GM10248 (cell line): ENCODE data around the gene DNAH7.

Experiments used
- CTCF ChIA-PET: fragments of 300-600 bp; sonication (Branson Sonifier 250); formaldehyde crosslinking; extraction: SDS; loops from one replicate; lab custom pipeline; 2021; ENCODE audit warnings: antibody characterized with exemption; lab: Yijun Ruan, JAX
- POLR2A ChIA-PET: fragments of 350-650 bp; sonication (Branson Sonifier 250); formaldehyde crosslinking; extraction: SDS; loops from one replicate; lab custom pipeline; 2020; ENCODE audit warnings: antibody characterized with exemption; lab: Yijun Ruan, JAX
- DNase-seq: peaks from one replicate; pipeline ENCODE4 v3.0.0; 2012; ENCODE audit errors: extremely low spot score
- TF ChIP-seq, protein P1 (sequence below): IDR thresholded peaks from 2 replicates; pipeline ENCODE4 v1.5.1; 2012; ENCODE audit warnings: mild to moderate bottlenecking, low read depth; ENCODE audit errors: extremely low read depth, missing control alignments, control extremely low read depth

Gene DNAH7

DNA sequence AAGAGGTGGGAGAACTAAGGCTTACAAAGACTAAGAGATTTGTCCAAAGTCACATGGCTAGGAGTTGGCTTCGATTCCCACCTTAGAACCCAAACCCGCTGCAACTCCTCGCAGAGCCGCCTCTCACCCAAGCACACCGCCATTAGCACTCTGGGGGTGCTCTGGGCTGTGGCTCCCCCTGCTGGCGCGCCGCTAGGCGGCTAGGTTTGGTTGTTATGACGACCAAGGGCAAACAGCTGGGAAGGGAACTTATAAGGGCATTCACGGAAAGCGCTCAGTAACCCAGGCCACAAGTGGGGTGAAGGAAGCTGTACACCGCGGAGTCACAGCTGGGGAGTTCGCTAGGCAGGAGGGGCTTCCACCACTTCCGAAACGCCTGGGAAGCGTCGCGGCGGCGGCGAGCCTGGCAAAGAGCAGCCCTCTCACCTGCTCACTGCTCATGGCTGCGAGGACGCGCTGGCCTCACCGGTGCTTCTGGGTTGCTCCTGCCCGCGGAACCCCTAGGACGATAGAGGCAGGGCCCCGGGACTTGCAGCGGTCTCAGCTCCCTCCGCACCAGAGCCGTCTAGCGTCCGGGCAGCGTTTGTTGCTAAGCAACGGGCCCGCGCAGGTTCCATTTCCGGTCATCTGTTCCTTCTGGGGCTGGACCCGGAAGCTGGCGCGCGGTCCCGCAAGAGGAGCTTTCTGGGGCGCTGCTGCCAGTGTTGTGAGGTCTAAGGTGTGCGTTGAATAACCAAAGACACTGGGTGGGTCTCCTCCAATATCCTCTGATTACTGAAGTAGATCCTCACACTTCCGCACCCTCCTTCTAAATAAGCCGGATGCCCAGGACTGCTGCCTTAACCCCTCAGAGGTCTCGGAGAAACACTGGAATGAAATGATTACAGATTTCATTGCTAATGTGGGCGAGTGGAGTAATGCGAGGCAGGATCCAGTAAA is at the start of gene DNAH7:
Gene DNAH7, minus strand, starts transcription at position 567 of the 939 bp plus-strand sequence. Its CDS starts 126 bp downstream, at position 441.
- DNase-seq = peak; percentile 91
- ChIA-PET POLR2A (interaction anchor here (0.6 kb wide), 1 partner anchor 1375 kb away, joined by 7 read pairs; no protein-coding TSS in a partner anchor), CTCF (interaction anchor here (0.6 to 4.5 kb wide), 53 partner anchors 10 to 1512 kb away, joined by 3 to 87 read pairs (median 3); no protein-coding TSS in a partner anchor)
- TF ChIP-seq, protein P1, sequence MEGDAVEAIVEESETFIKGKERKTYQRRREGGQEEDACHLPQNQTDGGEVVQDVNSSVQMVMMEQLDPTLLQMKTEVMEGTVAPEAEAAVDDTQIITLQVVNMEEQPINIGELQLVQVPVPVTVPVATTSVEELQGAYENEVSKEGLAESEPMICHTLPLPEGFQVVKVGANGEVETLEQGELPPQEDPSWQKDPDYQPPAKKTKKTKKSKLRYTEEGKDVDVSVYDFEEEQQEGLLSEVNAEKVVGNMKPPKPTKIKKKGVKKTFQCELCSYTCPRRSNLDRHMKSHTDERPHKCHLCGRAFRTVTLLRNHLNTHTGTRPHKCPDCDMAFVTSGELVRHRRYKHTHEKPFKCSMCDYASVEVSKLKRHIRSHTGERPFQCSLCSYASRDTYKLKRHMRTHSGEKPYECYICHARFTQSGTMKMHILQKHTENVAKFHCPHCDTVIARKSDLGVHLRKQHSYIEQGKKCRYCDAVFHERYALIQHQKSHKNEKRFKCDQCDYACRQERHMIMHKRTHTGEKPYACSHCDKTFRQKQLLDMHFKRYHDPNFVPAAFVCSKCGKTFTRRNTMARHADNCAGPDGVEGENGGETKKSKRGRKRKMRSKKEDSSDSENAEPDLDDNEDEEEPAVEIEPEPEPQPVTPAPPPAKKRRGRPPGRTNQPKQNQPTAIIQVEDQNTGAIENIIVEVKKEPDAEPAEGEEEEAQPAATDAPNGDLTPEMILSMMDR = peak; percentile 99

- POLR2A ChIA-PET = no interaction called here
- DNase-seq = no peak
- TF ChIP-seq, protein P1 = no peak
- CTCF ChIA-PET = interaction anchor here (1.2 kb wide), 1 partner anchor 11 kb away, joined by 4 read pairs; no protein-coding TSS in a partner anchor
Observed at GRCh38 chr2:196117214-196117705, 48.6 kb upstream of the DNAH7 start.

GRCh38 chr2:196113061-196113974 is 44.7 kb upstream of the DNAH7 start:
- no peak for DNase-seq
- CTCF ChIA-PET = interaction anchor here (0.8 to 1.8 kb wide), 4 partner anchors 10 to 36 kb away, joined by 3 to 6 read pairs (median 3); no protein-coding TSS in a partner anchor

DNA sequence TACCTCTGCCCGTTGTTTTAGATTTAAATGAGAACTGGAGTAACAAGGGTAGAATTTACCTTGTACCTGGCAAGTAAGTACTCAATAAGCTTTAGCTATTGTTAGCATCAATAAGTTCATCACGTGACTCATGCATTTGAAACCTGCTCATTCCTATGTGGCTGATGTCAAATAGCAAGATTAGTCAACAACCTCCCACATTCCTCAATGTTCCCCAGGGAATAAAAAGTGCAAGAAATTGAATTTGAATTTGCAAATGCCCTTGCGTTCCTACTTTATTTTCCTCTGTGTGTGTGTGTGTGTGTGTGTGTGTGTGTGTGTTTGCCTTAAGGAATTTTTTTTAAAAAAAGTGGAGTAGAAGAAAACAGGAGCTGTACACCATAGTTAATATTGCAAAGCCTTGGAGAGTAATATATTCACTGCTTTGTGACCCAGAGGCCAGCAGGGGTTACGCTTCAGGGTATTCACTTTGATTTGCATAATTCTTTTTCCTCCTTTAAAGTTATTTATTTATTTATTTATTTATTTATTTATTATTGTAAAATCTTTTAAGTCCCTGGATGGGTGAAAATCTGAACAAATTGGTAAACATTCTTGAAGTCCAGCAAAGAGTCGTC is 43.9 kb upstream of the DNAH7 start:
- TF ChIP-seq, protein P1 = no peak
- no peak for DNase-seq
- CTCF ChIA-PET = interaction anchor here (0.7 to 1.8 kb wide), 4 partner anchors 9 to 36 kb away, joined by 3 to 6 read pairs (median 3); no protein-coding TSS in a partner anchor
- POLR2A ChIA-PET = no interaction called here

More at GRCh38 chr2:196113061-196113974, 44.7 kb upstream of the DNAH7 start:
- POLR2A ChIA-PET = no interaction called here
- TF ChIP-seq, protein P1 = no peak

DNA sequence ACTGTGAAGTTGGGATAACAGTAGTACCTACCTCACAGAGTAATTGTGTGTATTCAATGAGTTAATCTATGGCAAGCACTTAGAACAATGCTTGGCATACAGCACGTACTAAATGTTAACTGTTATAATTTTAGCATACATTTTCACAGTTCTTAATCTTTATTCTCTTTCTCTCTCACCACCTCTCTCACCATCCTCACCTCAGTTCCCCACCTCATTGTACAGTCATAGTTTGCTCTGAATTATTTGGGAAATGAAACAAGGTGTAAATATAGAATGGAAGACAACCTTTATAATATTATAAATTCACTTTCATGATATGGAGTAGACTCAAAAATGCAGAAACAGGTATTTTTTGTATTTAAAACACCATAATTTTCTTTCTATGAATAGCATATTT is 40.0 kb upstream of the DNAH7 start:
- ChIA-PET POLR2A (no interaction called here), CTCF (interaction anchor here (0.7 to 4.1 kb wide), 6 partner anchors 11 to 345 kb away, joined by 3 to 17 read pairs (median 3); no protein-coding TSS in a partner anchor)
- TF ChIP-seq, protein P1 = no peak
- no peak for DNase-seq
